Measurements from ENCODE around the gene MIDN. TPM values are rescaled to one million over a fixed set of nuclear protein-coding genes. Genes with fewer than 3 reads are reported as not detected.
"Not testable (repeated sequence)": the region's sequence is repeated elsewhere in the genome, so short reads cannot be mapped to it uniquely, and the experiment has no call there.

The MIDN gene
- 100 to 1,000 TPM in 2 of 6 donors, 10 to 100 TPM in 4; 33.5 to 176 (median 75.9) TPM for total RNA-seq

- Histone ChIP-seq H3K27me3 (no peaks in the 10 kb centered on the region), H3K9me3 (peaks cover 0 to 4% (median 0%) of the 10 kb centered on the region in 4 donors), H3K36me3 (peaks cover 0 to 25% (median 15%) of the 10 kb centered on the region in 4 donors), H3K4me3 (peak within 1 kb of the TSS; percentile 54 to 97 (median 82)), H3K27ac (peak within 1 kb of the TSS; percentile 99 to 100 (median 100)), H3K4me1 (peaks cover 46 to 64% (median 56%) of the 10 kb centered on the region in 4 donors)
- peak; percentile 87 to 96 for DNase-seq
- TF ChIP-seq EP300 (IDR thresholded peaks at IDR 0.05): peak in 3 of 4 donors; percentile 58 to 75 (median 68)
- peak; percentile 94 to 95 for TF ChIP-seq POLR2AphosphoS5 (IDR thresholded peaks at IDR 0.05)
- peak in 4 of 6 experiments; percentile 34 to 57 (median 46) for TF ChIP-seq CTCF (IDR thresholded peaks at IDR 0.05)
- peak; percentile 90 to 97 (median 92) for TF ChIP-seq POLR2A (IDR thresholded peaks at IDR 0.05)
- peak; percentile 41 to 64 for ATAC-seq (ENCODE audit: low FRiP score in 2 of 2)
- 2% methylated on average over 16 of the region's 60 CpGs; no CpG with 5 or more reads in 1 of the 2 donors for WGBS, 2 donors
Measured at GRCh38 chr19:1248139-1248785, at the start of gene MIDN. Gene MIDN, plus strand, starts transcription at chr19:1248583. Its CDS starts 1,714 bp downstream, at chr19:1250297.

GRCh38 chr19:1199531-1199930 lies 48.9 kb upstream of the MIDN start:
- WGBS, 2 donors: 91% methylated on average over 9 of the region's 10 CpGs
- no peaks in the 10 kb centered on the region for H3K27me3 ChIP-seq
- ATAC-seq (ENCODE audit: low FRiP score in 2 of 2): no peak

GRCh38 chr19:1200614-1201013 lies 47.8 kb upstream of the MIDN start:
- H3K4me3 ChIP-seq; H3K9me3 ChIP-seq; DNase-seq; H3K36me3 ChIP-seq; H3K27me3 ChIP-seq; ATAC-seq (ENCODE audit: low FRiP score in 2 of 2); H3K27ac ChIP-seq: not testable (repeated sequence)
- 81 to 85% methylated on average over 4 of the region's 4 CpGs for WGBS, 2 donors
- peaks cover 6 to 16% (median 7%) of the 10 kb centered on the region in 4 donors for H3K4me1 ChIP-seq

More at GRCh38 chr19:1199531-1199930, 48.9 kb upstream of the MIDN start:
- H3K4me3 ChIP-seq: no peak overlapping the region
- H3K27ac ChIP-seq: no peak overlapping the region
- no peaks in the 10 kb centered on the region for H3K9me3 ChIP-seq
- H3K4me1 ChIP-seq: peaks cover 0 to 11% (median 1%) of the 10 kb centered on the region in 4 donors
- H3K36me3 ChIP-seq: no peaks in the 10 kb centered on the region
- TF ChIP-seq EP300 (IDR thresholded peaks at IDR 0.05): no peak
- no peak for TF ChIP-seq CTCF (IDR thresholded peaks at IDR 0.05)
- no peak for TF ChIP-seq POLR2AphosphoS5 (IDR thresholded peaks at IDR 0.05)
- TF ChIP-seq POLR2A (IDR thresholded peaks at IDR 0.05): no peak
- peak in 1 of 2 donors; percentile 58 for DNase-seq

GRCh38 chr19:1205114-1206099 lies 43.0 kb upstream of the MIDN start, which contains the start of gene STK11:
Gene STK11, plus strand, starts transcription at chr19:1205778. Its CDS starts 1,136 bp downstream, at chr19:1206914.
- peaks cover 33 to 47% (median 41%) of the 10 kb centered on the region in 4 donors for H3K4me1 ChIP-seq
- peak; percentile 97 to 98 for ATAC-seq (ENCODE audit: low FRiP score in 2 of 2)
- TF ChIP-seq EP300 (IDR thresholded peaks at IDR 0.05): no peak
- TF ChIP-seq POLR2AphosphoS5 (IDR thresholded peaks at IDR 0.05): peak; percentile 71 to 88
- TF ChIP-seq CTCF (IDR thresholded peaks at IDR 0.05): peak in 1 of 6 experiments; percentile 19
- TF ChIP-seq POLR2A (IDR thresholded peaks at IDR 0.05): peak in 2 of 4 donors; percentile 73 to 83
- peak; percentile 98 to 100 for DNase-seq
- H3K27me3 ChIP-seq: no peaks in the 10 kb centered on the region
- WGBS, 2 donors: 10 to 64% methylated on average over 6 to 37 of the region's 114 CpGs
- no peaks in the 10 kb centered on the region for H3K9me3 ChIP-seq
- peaks cover 0 to 3% (median 0%) of the 10 kb centered on the region in 4 donors for H3K36me3 ChIP-seq
- H3K27ac ChIP-seq: peak within 1 kb of the TSS; percentile 64 to 91 (median 87)
- peak within 1 kb of the TSS; percentile 53 to 77 (median 62) for H3K4me3 ChIP-seq

Data from upper lobe of left lung (tissue), 6 donors.